Measurements from ENCODE around the gene USP44. TPM values are rescaled to one million over a fixed set of nuclear protein-coding genes. Genes with fewer than 3 reads are reported as not detected.

The USP44 gene
- total and polyA plus RNA-seq, 7 donors, result 0.11 to 0.34 (median 0.17) TPM

- no peaks in the 10 kb centered on the region for H3K9me3 ChIP-seq
- H3K36me3 ChIP-seq (ENCODE audit: insufficient read depth in 1 of 2, low read depth in 1 of 2), result peaks cover 11 to 82% of the 10 kb centered on the region in 2 donors
- intact Hi-C loops (cut with DNase I), result loop anchor here in 1 of 2 donors (10.0 kb wide), 1 partner anchor 445 kb away; no protein-coding TSS in a partner anchor
- ATAC-seq (no peak), DNase-seq (no peak)
- no peak for TF ChIP-seq CTCF (IDR thresholded peaks at IDR 0.05)
- H3K4me3 ChIP-seq, result no peak overlapping the region
- H3K27ac ChIP-seq, result no peak overlapping the region
- 82 to 85% (median 83%) methylated on average over 2 of the region's 2 CpGs for WGBS, 3 donors
- H3K4me1 ChIP-seq, result no peaks in the 10 kb centered on the region
- no peaks in the 10 kb centered on the region for H3K27me3 ChIP-seq (ENCODE audit: insufficient read depth in 3 of 3, low read length in 2 of 3)
Observed at GRCh38 chr12:95499772-95500171, 51.5 kb downstream of the USP44 start.

GRCh38 chr12:95498968-95499367 is 52.3 kb downstream of the USP44 start:
- ATAC-seq, result no peak
- intact Hi-C loops (cut with DNase I), result loop anchor here in 1 of 2 donors (10.0 kb wide), 1 partner anchor 444 kb away; no protein-coding TSS in a partner anchor
- Histone ChIP-seq H3K27me3 (ENCODE audit: insufficient read depth in 3 of 3, low read length in 2 of 3) (no peaks in the 10 kb centered on the region), H3K27ac (no peak overlapping the region), H3K4me1 (no peaks in the 10 kb centered on the region), H3K36me3 (ENCODE audit: insufficient read depth in 1 of 2, low read depth in 1 of 2) (peaks cover 8 to 82% of the 10 kb centered on the region in 2 donors), H3K4me3 (no peak overlapping the region), H3K9me3 (no peaks in the 10 kb centered on the region)
- TF ChIP-seq CTCF (IDR thresholded peaks at IDR 0.05), result no peak
- WGBS, 3 donors, result 98 to 100% (median 99%) methylated on average over 5 of the region's 5 CpGs
- DNase-seq, result no peak

- ATAC-seq (no peak), DNase-seq (no peak)
- intact Hi-C loops (cut with DNase I), result loop anchor here in 1 of 2 donors (10.0 kb wide), 1 partner anchor 442 kb away; no protein-coding TSS in a partner anchor
- no peaks in the 10 kb centered on the region for H3K4me1 ChIP-seq
- peaks cover 8 to 83% of the 10 kb centered on the region in 2 donors for H3K36me3 ChIP-seq (ENCODE audit: insufficient read depth in 1 of 2, low read depth in 1 of 2)
- no peak overlapping the region for H3K27ac ChIP-seq
- no peak overlapping the region for H3K4me3 ChIP-seq
- no peak for TF ChIP-seq CTCF (IDR thresholded peaks at IDR 0.05)
- WGBS, 3 donors, result 96 to 100% (median 96%) methylated on average over 4 of the region's 4 CpGs
- H3K9me3 ChIP-seq, result no peaks in the 10 kb centered on the region
- H3K27me3 ChIP-seq (ENCODE audit: insufficient read depth in 3 of 3, low read length in 2 of 3), result no peaks in the 10 kb centered on the region
Observed at GRCh38 chr12:95497031-95497430, 54.2 kb downstream of the USP44 start.

- WGBS, 3 donors, result 94 to 100% (median 98%) methylated on average over 1 of the region's 1 CpG
- H3K4me3 ChIP-seq, result no peak overlapping the region
- intact Hi-C loops (cut with DNase I), result loop anchor here in 1 of 2 donors (10.0 kb wide), 1 partner anchor 441 kb away; no protein-coding TSS in a partner anchor
- ATAC-seq (no peak), DNase-seq (no peak)
- H3K27ac ChIP-seq, result no peak overlapping the region
- H3K36me3 ChIP-seq (ENCODE audit: insufficient read depth in 1 of 2, low read depth in 1 of 2), result peaks cover 8 to 89% of the 10 kb centered on the region in 2 donors
- H3K27me3 ChIP-seq (ENCODE audit: insufficient read depth in 3 of 3, low read length in 2 of 3), result no peaks in the 10 kb centered on the region
- H3K4me1 ChIP-seq, result no peaks in the 10 kb centered on the region
- TF ChIP-seq CTCF (IDR thresholded peaks at IDR 0.05), result no peak
- H3K9me3 ChIP-seq, result no peaks in the 10 kb centered on the region
Observed at GRCh38 chr12:95495433-95495832, 55.8 kb downstream of the USP44 start.

DNA sequence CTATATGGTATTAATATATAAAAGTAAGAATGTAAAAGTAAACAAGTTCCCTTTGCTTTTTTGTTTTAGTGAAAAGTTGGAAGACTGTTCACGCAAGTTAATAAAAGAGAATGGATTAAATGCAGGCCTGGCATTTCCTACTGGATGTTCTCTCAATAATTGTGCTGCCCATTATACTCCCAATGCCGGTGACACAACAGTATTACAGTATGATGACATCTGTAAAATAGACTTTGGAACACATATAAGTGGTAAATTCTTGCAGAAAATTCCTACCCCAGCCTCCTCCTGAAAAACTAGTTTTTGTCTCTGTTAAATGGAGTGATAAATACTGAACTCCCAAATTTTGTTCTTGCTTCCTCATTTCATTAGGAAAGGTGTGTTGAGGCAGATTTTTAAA is 56.4 kb downstream of the USP44 start:
- no peak overlapping the region for H3K27ac ChIP-seq
- 91 to 97% (median 95%) methylated on average over 2 of the region's 2 CpGs for WGBS, 3 donors
- no peak for TF ChIP-seq CTCF (IDR thresholded peaks at IDR 0.05)
- no peaks in the 10 kb centered on the region for H3K9me3 ChIP-seq
- ATAC-seq (no peak), DNase-seq (no peak)
- H3K4me1 ChIP-seq, result no peaks in the 10 kb centered on the region
- intact Hi-C loops (cut with DNase I), result loop anchor here in 1 of 2 donors (10.0 kb wide), 1 partner anchor 440 kb away; no protein-coding TSS in a partner anchor
- no peak overlapping the region for H3K4me3 ChIP-seq
- no peaks in the 10 kb centered on the region for H3K27me3 ChIP-seq (ENCODE audit: insufficient read depth in 3 of 3, low read length in 2 of 3)
- H3K36me3 ChIP-seq (ENCODE audit: insufficient read depth in 1 of 2, low read depth in 1 of 2), result peaks cover 8 to 89% of the 10 kb centered on the region in 2 donors

All from psoas muscle (tissue), 8 donors.